Measurements from ENCODE around the gene PROP1.
A peak's percentile ranks its signal among the peaks of the same experiment; 100 is the strongest.

DNA sequence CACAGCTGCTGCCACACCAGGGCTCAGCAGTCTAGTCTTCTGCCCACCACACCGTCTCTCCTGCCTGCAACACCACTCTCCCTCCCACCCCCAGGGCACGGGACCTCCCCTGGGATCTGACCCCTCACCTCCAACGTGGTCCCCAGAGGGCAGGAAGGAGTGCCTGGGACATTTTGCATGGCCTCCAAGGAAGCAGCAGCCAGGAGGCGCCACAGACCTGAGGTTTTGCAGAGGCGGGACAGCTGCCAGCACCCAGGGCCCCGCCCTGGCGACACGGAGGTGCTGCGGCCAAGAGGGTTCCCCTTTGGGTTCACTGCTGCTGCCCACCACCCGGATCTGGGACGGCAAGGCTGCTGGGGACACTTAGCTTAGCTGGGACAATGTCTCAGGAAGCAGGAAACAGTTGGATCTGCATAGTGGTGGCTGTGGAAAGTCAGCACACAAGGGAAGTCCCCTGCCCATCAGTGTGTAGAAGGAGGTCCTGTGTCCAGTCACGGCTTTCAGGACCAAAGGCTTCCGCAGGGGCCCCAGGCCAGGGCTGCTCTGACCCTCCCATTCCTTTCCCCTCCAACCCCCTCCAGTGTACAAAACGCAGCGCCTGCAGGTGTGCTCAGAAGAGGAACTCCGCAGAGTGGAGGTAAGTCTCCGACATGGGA lies 13.8 kb downstream of the PROP1 start:
- TF ChIP-seq EZH2 (IDR thresholded peaks at IDR 0.05; ENCODE audit: borderline replicate concordance) (no peak), CTCF (IDR thresholded peaks at IDR 0.05; ENCODE audit: poor library complexity) (peak; percentile 20)

Data from hepatocyte (in vitro differentiated cells).